ENCODE results near the gene PARG.

GRCh38 chr10:49783645-49784044, 158.2 kb downstream of the PARG start:
- TF ChIP-seq CTCF (IDR thresholded peaks at IDR 0.05; ENCODE audit: insufficient read depth, low read length, poor library complexity, severe bottlenecking) (no peak), EZH2phosphoT487 (conservative IDR thresholded peaks at IDR 0.05; ENCODE audit: low read length) (no peak)
